Astrocyte (in vitro differentiated cells and primary cell): ENCODE data around the gene C3. TPM values are rescaled to one million over a fixed set of nuclear protein-coding genes. Genes with fewer than 3 reads are reported as not detected.

Source experiments
- DNase-seq: peaks from one replicate; pipeline ENCODE4 v3.0.0-alpha.2; 2010; ENCODE audit warnings: low read depth
- FAIRE-seq: peaks from 2 replicates; lab custom pipeline; 2011; peaks lifted over from hg19 to GRCh38; lab: Jason Lieb, UNC
- H2AFZ ChIP-seq: 2 replicates; pipeline ENCODE4 v1.6.0; 2012; ENCODE audit warnings: low read depth, low read length, inconsistent platforms
- H3K27ac ChIP-seq: 2 replicates; pipeline ENCODE4 v1.5.1; 2011; ENCODE audit warnings: low read depth, low read length, inconsistent platforms
- H3K27me3 ChIP-seq: 2 replicates; pipeline ENCODE4 v1.6.0; 2011; ENCODE audit warnings: low read length, inconsistent platforms; ENCODE audit not compliant: insufficient read depth
- H3K36me3 ChIP-seq: 2 replicates; pipeline ENCODE4 v1.5.1; 2011; ENCODE audit warnings: low read length, inconsistent platforms; ENCODE audit not compliant: insufficient read depth
- H3K4me1 ChIP-seq: 2 replicates; pipeline ENCODE4 v1.5.1; 2011; ENCODE audit warnings: low read length, inconsistent platforms; ENCODE audit not compliant: insufficient read depth
- H3K4me2 ChIP-seq: 2 replicates; pipeline ENCODE4 v1.6.0; 2012; ENCODE audit warnings: low read length, inconsistent platforms
- H3K4me3 ChIP-seq: 2 replicates; pipeline ENCODE4 v1.5.1; 2011; ENCODE audit warnings: low read depth, mild to moderate bottlenecking, low read length, inconsistent platforms; ENCODE audit not compliant: insufficient read depth
- H3K79me2 ChIP-seq: 2 replicates; pipeline ENCODE4 v1.6.0; 2012; ENCODE audit warnings: mild to moderate bottlenecking, low read length, inconsistent platforms; ENCODE audit not compliant: insufficient read depth
- H3K9ac ChIP-seq: 2 replicates; pipeline ENCODE4 v1.6.0; 2012; ENCODE audit warnings: mild to moderate bottlenecking, low read length, inconsistent platforms
- H3K9me3 ChIP-seq: 2 replicates; pipeline ENCODE4 v1.5.1; 2012; ENCODE audit warnings: low read depth, mild to moderate bottlenecking, low read length, inconsistent platforms; ENCODE audit not compliant: insufficient read depth
- H4K20me1 ChIP-seq: 2 replicates; pipeline ENCODE4 v1.6.0; 2012; ENCODE audit warnings: low read length, inconsistent platforms; ENCODE audit not compliant: insufficient read depth
- H3K27ac Mint-ChIP-seq: one replicate; pipeline ENCODE4 v1.8.0; 2021; ENCODE audit warnings: mild to moderate bottlenecking, mixed read lengths; ENCODE audit not compliant: unreplicated experiment
- H3K27me3 Mint-ChIP-seq: one replicate; pipeline ENCODE4 v1.8.0; 2021; ENCODE audit warnings: low read depth, mixed read lengths; ENCODE audit not compliant: unreplicated experiment
- H3K36me3 Mint-ChIP-seq: one replicate; pipeline ENCODE4 v1.8.0; 2021; ENCODE audit warnings: low read depth, mixed read lengths; ENCODE audit not compliant: unreplicated experiment
- H3K4me1 Mint-ChIP-seq: one replicate; pipeline ENCODE4 v1.8.0; 2021; ENCODE audit warnings: low read depth, mixed read lengths; ENCODE audit not compliant: unreplicated experiment
- H3K4me3 Mint-ChIP-seq: one replicate; pipeline ENCODE4 v1.8.0; 2021; ENCODE audit warnings: mild to moderate bottlenecking, moderate library complexity, mixed read lengths; ENCODE audit not compliant: unreplicated experiment
- H3K9me3 Mint-ChIP-seq: one replicate; pipeline ENCODE4 v1.8.0; 2021; ENCODE audit warnings: mild to moderate bottlenecking, mixed read lengths; ENCODE audit not compliant: unreplicated experiment
- CTCF ChIP-seq: IDR thresholded peaks from 2 replicates; pipeline ENCODE4 v1.5.1; 2011; ENCODE audit warnings: low read depth, mild to moderate bottlenecking, inconsistent platforms, low read length, moderate library complexity; ENCODE audit not compliant: insufficient read depth
- EZH2 ChIP-seq: IDR thresholded peaks from 2 replicates; pipeline ENCODE4 v1.6.1; 2012; ENCODE audit warnings: mild to moderate bottlenecking, low read length, inconsistent platforms; ENCODE audit not compliant: insufficient read depth
- total RNA-seq: library from RNA; stranded (reverse); gene quantifications from 2 replicates; pipeline ENCODE4 v1.2.1, GENCODE V29; 2021

C3 gene
- total RNA-seq, 1 donor from 2014 or later: 2.4 TPM

DNA sequence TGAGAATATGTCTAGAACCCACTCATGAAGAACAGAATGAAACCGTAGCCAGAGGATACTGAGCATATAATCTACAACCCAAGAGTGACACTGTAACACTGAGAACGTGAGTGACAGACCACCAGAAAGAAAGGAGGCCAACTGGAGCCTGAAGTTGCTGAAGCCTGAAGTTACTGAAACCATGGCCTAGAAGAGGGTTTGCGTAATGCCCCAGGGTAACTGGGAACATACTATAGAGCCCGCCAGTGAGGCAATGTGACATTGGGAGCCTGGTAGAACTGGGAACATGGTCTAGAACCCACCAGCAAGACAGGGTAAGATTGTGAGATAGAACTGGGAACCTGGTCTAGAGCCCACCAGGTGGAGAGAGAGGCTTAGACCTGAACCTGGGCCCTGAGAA, 35.0 kb downstream of the C3 start:
- Histone ChIP-seq H3K36me3 (no peaks in the 10 kb centered on the region), H3K4me1 (no peaks in the 10 kb centered on the region), H3K79me2 (no peaks in the 10 kb centered on the region), H3K27me3 (no peaks in the 10 kb centered on the region), H3K9ac (no peak overlapping the region), H3K9me3 (peaks cover 4% of the 10 kb centered on the region), H3K27ac (no peak overlapping the region), H4K20me1 (no peaks in the 10 kb centered on the region), H3K4me3 (no peak overlapping the region), H2AFZ (no peak overlapping the region), H3K4me2 (no peak overlapping the region)
- H3K4me3 Mint-ChIP-seq: no peak overlapping the region
- peaks cover 24% of the 10 kb centered on the region for H3K9me3 Mint-ChIP-seq
- FAIRE-seq (no peak), DNase-seq (no peak)
- H3K27ac Mint-ChIP-seq: no peak overlapping the region
- no peak for TF ChIP-seq EZH2
- TF ChIP-seq CTCF: no peak
- H3K27me3 Mint-ChIP-seq: peaks cover 3% of the 10 kb centered on the region
- H3K4me1 Mint-ChIP-seq: no peaks in the 10 kb centered on the region
- H3K36me3 Mint-ChIP-seq: no peaks in the 10 kb centered on the region

DNA sequence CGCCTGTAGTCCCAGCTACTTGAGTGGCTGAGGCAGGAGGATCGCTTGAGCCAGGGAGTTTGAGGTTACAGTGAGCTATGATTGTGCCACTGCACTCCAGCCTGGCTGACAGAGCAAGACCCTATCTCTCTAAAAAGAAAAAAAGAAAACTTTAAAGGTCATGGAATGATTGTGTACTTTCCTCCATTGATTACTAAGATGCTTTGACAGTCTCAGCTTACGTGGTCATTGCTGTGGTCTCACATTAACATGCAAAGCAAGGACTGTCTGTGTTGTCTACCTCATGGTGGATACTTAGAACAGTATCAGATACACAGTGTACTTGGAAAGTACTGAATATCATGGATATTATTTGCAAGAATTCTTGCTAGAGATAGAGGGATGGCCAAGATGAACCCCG, 36.5 kb downstream of the C3 start:
- Mint-ChIP-seq H3K4me1 (no peaks in the 10 kb centered on the region), H3K27me3 (peaks cover 3% of the 10 kb centered on the region), H3K4me3 (no peak overlapping the region), H3K9me3 (peaks cover 28% of the 10 kb centered on the region), H3K36me3 (no peaks in the 10 kb centered on the region), H3K27ac (no peak overlapping the region)
- Histone ChIP-seq H3K4me1 (no peaks in the 10 kb centered on the region), H2AFZ (no peak overlapping the region), H3K27ac (no peak overlapping the region), H3K79me2 (no peaks in the 10 kb centered on the region), H3K4me3 (no peak overlapping the region), H3K9ac (no peak overlapping the region), H3K9me3 (peaks cover 4% of the 10 kb centered on the region), H4K20me1 (no peaks in the 10 kb centered on the region), H3K36me3 (no peaks in the 10 kb centered on the region), H3K27me3 (no peaks in the 10 kb centered on the region), H3K4me2 (no peak overlapping the region)
- TF ChIP-seq EZH2 (no peak), CTCF (no peak)
- DNase-seq: no peak
- no peak for FAIRE-seq

GRCh38 chr19:6682607-6683128, 37.8 kb downstream of the C3 start:
- Histone ChIP-seq H2AFZ (no peak overlapping the region), H3K36me3 (no peaks in the 10 kb centered on the region), H3K9ac (no peak overlapping the region), H3K4me2 (no peak overlapping the region), H3K27ac (no peak overlapping the region), H3K27me3 (no peaks in the 10 kb centered on the region), H3K4me3 (no peak overlapping the region), H3K9me3 (no peaks in the 10 kb centered on the region), H3K79me2 (no peaks in the 10 kb centered on the region), H3K4me1 (no peaks in the 10 kb centered on the region), H4K20me1 (no peaks in the 10 kb centered on the region)
- Mint-ChIP-seq H3K27me3 (peaks cover 3% of the 10 kb centered on the region), H3K4me3 (no peak overlapping the region), H3K36me3 (no peaks in the 10 kb centered on the region), H3K27ac (no peak overlapping the region), H3K4me1 (no peaks in the 10 kb centered on the region), H3K9me3 (peaks cover 29% of the 10 kb centered on the region)
- DNase-seq (no peak), FAIRE-seq (no peak)
- TF ChIP-seq CTCF (no peak), EZH2 (no peak)
